PC-3 (cell line): ENCODE measurements around the gene SOBP. TPM values are rescaled to one million over a fixed set of nuclear protein-coding genes. Genes with fewer than 3 reads are reported as not detected.

Source experiments
- ATAC-seq: fragments of 200-7000 bp; cut with Tn5 transposase; 2 replicates; pipeline ENCODE4 v1.9.1; 2020; ENCODE audit warnings: mild to moderate bottlenecking, moderate library complexity
- BruUV-seq: library from RNA; stranded (reverse); fragments of 400-500 nt; replicated peaks from 2 replicates; lab custom pipeline; 2021; lab: Mats Ljungman, UMichigan
- CTCF ChIA-PET: fragments of 300-600 bp; sonication (Branson Sonifier 250); formaldehyde crosslinking; loops from one replicate; lab custom pipeline; 2022; ENCODE audit warnings: antibody characterized with exemption; lab: Charles Lee
- POLR2A ChIA-PET: fragments of 300-600 bp; sonication (Branson Sonifier 250); formaldehyde crosslinking; loops from one replicate; lab custom pipeline; 2022; ENCODE audit warnings: antibody characterized with exemption; ENCODE audit not compliant: unreplicated experiment; lab: Charles Lee
- DNase-seq: peaks from one replicate; pipeline ENCODE4 v3.0.0-alpha.2; 2015
- H2AFZ ChIP-seq: fragments of 300-600 bp; sonication (generic); 2 replicates; pipeline ENCODE4 v1.6.0; 2016; ENCODE audit warnings: antibody characterized with exemption, low read length
- H3F3A ChIP-seq: fragments of 300-600 bp; sonication (generic); one replicate; pipeline ENCODE4 v1.6.0; 2017; ENCODE audit warnings: antibody characterized with exemption, low read length, control low read depth, mild to moderate bottlenecking; ENCODE audit not compliant: unreplicated experiment
- H3K27ac ChIP-seq: fragments of 300-600 bp; sonication (generic); 2 replicates; pipeline ENCODE4 v1.5.1; 2016; ENCODE audit warnings: mild to moderate bottlenecking, low read length
- H3K27me3 ChIP-seq: fragments of 300-600 bp; sonication (generic); 2 replicates; pipeline ENCODE4 v1.6.1; 2016; ENCODE audit warnings: low read length, mixed read lengths
- H3K36me3 ChIP-seq: fragments of 300-600 bp; sonication (generic); 2 replicates; pipeline ENCODE4 v1.6.1; 2016; ENCODE audit warnings: low read depth, mixed run types, low read length, mixed read lengths
- H3K4me1 ChIP-seq: fragments of 300-600 bp; sonication (generic); 2 replicates; pipeline ENCODE4 v1.5.1; 2016; ENCODE audit warnings: low read length; ENCODE audit not compliant: insufficient read depth
- H3K4me2 ChIP-seq: fragments of 300-600 bp; sonication (generic); 2 replicates; pipeline ENCODE4 v1.6.0; 2016; ENCODE audit warnings: low read length
- H3K4me3 ChIP-seq: fragments of 300-600 bp; sonication (generic); 2 replicates; pipeline ENCODE4 v1.5.1; 2016; ENCODE audit warnings: mild to moderate bottlenecking, low read length, mixed read lengths
- H3K79me2 ChIP-seq: fragments of 300-600 bp; sonication (generic); 2 replicates; pipeline ENCODE4 v1.6.1; 2017; ENCODE audit warnings: low read length, mixed read lengths
- H3K9ac ChIP-seq: fragments of 300-600 bp; sonication (generic); 2 replicates; pipeline ENCODE4 v1.6.0; 2016; ENCODE audit warnings: mild to moderate bottlenecking, low read length
- H3K9me2 ChIP-seq: fragments of 300-600 bp; sonication (generic); replicated peaks from 2 replicates; pipeline ENCODE4 v1.6.1; 2016; ENCODE audit warnings: mixed run types, low read length, mixed read lengths
- H3K9me3 ChIP-seq: fragments of 300-600 bp; sonication (generic); 2 replicates; pipeline ENCODE4 v1.6.1; 2016; ENCODE audit warnings: low read length, mixed read lengths
- H4K20me1 ChIP-seq: fragments of 300-600 bp; sonication (generic); 2 replicates; pipeline ENCODE4 v1.6.1; 2016; ENCODE audit warnings: low read length, mixed read lengths
- EZH2 ChIP-seq: fragments of 300-600 bp; sonication (generic); IDR thresholded peaks from one replicate; pipeline ENCODE4 v1.6.1; 2017; ENCODE audit warnings: antibody characterized with exemption, mild to moderate bottlenecking, low read length; ENCODE audit not compliant: unreplicated experiment
- EZH2phosphoT487 ChIP-seq: fragments of 300-600 bp; sonication (generic); IDR thresholded peaks from 2 replicates; pipeline ENCODE4 v1.6.1; 2018; ENCODE audit warnings: mild to moderate bottlenecking, antibody characterized with exemption, low read length, borderline replicate concordance
- intact Hi-C: fragments of 100-400 bp; cut with micrococcal nuclease; formaldehyde crosslinking; loops from 2 replicates; pipeline ENCODE4 v1.9.0; 2023
- total RNA-seq: library from RNA; depleted of rRNA; stranded (reverse); fragments of >200 nt; gene quantifications from 2 replicates; pipeline ENCODE4 v1.2.3, GENCODE V29; 2014
- TF ChIP-seq, protein P1 (sequence below): fragments of 300-600 bp; sonication (generic); conservative IDR thresholded peaks from 2 replicates; pipeline ENCODE4 v1.5.1; 2017; ENCODE audit warnings: antibody characterized with exemption, low read depth, mild to moderate bottlenecking, low read length

Gene SOBP
- total RNA-seq, 1 experiment from 2014 or later, result 0.15 TPM

DNA sequence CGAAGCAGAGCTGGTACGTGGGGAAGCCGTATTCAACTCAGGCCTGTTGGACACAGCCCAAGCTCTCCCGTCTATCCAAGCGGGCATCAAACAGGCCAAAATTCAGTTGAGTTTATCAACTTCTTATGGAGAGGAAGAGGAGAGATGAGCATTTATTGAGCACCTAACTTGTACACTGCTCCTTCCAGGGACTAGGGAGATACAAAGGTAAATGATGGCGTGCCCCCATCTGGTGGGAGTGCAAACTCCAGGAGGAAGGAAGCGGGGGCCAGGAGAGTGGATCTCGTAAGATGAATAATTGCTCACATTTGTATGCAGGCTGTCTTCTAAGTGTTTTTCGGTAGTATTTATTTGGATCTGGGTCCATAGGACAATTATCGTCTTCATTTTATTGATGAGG lies 146.6 kb downstream of the SOBP start:
- Histone ChIP-seq H3K9ac (no peak overlapping the region), H3K27me3 (no peaks in the 10 kb centered on the region), H3K27ac (no peak overlapping the region), H3K4me2 (no peak overlapping the region), H3K36me3 (no peaks in the 10 kb centered on the region), H3K4me1 (no peaks in the 10 kb centered on the region), H3K4me3 (no peak overlapping the region), H2AFZ (no peak overlapping the region), H3F3A (no peaks in the 10 kb centered on the region), H3K9me2 (no peaks in the 10 kb centered on the region), H4K20me1 (no peaks in the 10 kb centered on the region), H3K79me2 (no peaks in the 10 kb centered on the region), H3K9me3 (no peaks in the 10 kb centered on the region)
- ChIA-PET POLR2A (no interaction called here), CTCF (no interaction called here)
- TF ChIP-seq, protein P1, sequence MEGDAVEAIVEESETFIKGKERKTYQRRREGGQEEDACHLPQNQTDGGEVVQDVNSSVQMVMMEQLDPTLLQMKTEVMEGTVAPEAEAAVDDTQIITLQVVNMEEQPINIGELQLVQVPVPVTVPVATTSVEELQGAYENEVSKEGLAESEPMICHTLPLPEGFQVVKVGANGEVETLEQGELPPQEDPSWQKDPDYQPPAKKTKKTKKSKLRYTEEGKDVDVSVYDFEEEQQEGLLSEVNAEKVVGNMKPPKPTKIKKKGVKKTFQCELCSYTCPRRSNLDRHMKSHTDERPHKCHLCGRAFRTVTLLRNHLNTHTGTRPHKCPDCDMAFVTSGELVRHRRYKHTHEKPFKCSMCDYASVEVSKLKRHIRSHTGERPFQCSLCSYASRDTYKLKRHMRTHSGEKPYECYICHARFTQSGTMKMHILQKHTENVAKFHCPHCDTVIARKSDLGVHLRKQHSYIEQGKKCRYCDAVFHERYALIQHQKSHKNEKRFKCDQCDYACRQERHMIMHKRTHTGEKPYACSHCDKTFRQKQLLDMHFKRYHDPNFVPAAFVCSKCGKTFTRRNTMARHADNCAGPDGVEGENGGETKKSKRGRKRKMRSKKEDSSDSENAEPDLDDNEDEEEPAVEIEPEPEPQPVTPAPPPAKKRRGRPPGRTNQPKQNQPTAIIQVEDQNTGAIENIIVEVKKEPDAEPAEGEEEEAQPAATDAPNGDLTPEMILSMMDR, result 0 out of 2 replicates have a peak, but pooled peaks have one; percentile 9
- no peak for TF ChIP-seq EZH2
- TF ChIP-seq EZH2phosphoT487, result no peak
- ATAC-seq (no peak), DNase-seq (no peak)
- intact Hi-C loops, result no loop called here
- BruUV-seq, result no TSS peak

- ChIA-PET CTCF (no interaction called here), POLR2A (interaction anchor here (0.7 kb wide), 1 partner anchor 128 kb away, joined by 5 read pairs; no protein-coding TSS in a partner anchor)
- intact Hi-C loops, result no loop called here
- TF ChIP-seq EZH2phosphoT487, result no peak
- no peak for TF ChIP-seq EZH2
- TF ChIP-seq, protein P1, result no peak
- Histone ChIP-seq H3K9ac (no peak overlapping the region), H3K27ac (no peak overlapping the region), H3K36me3 (no peaks in the 10 kb centered on the region), H2AFZ (no peak overlapping the region), H3F3A (no peaks in the 10 kb centered on the region), H3K79me2 (no peaks in the 10 kb centered on the region), H4K20me1 (no peaks in the 10 kb centered on the region), H3K9me3 (no peaks in the 10 kb centered on the region), H3K4me2 (no peak overlapping the region), H3K9me2 (no peaks in the 10 kb centered on the region), H3K4me3 (no peak overlapping the region), H3K27me3 (no peaks in the 10 kb centered on the region), H3K4me1 (no peaks in the 10 kb centered on the region)
- DNase-seq (no peak), ATAC-seq (no peak)
- no TSS peak for BruUV-seq
Measured at GRCh38 chr6:107637316-107638315, 147.7 kb downstream of the SOBP start.

DNA sequence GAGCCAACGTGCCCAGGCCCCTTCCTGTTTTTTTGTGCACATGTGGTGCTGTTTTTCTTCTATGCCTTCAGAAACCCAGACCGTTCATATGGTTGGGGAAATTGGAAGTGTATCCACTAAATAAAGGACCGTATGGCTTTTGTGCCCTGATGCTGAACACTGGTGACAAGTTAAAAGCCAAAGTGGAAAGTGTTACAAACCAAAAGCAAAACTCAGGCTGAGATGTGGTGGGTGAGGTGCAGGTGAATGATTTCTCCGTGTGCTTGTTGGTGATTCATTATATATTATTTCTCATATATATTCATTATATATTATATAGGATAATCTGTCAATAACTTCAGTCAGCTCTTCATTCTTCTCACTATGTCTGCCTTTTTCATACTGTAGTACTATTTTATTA lies 148.6 kb downstream of the SOBP start:
- no peak overlapping the region for H3K4me3 ChIP-seq
- no peaks in the 10 kb centered on the region for H3K9me2 ChIP-seq
- H3K9ac ChIP-seq, result no peak overlapping the region
- DNase-seq (no peak), ATAC-seq (no peak)
- ChIA-PET CTCF (no interaction called here), POLR2A (no interaction called here)
- H2AFZ ChIP-seq, result no peak overlapping the region
- H3K9me3 ChIP-seq, result no peaks in the 10 kb centered on the region
- no peaks in the 10 kb centered on the region for H4K20me1 ChIP-seq
- no TSS peak for BruUV-seq
- TF ChIP-seq EZH2 (no peak), EZH2phosphoT487 (no peak)
- TF ChIP-seq, protein P1, result no peak
- H3K36me3 ChIP-seq, result no peaks in the 10 kb centered on the region
- intact Hi-C loops, result no loop called here
- H3F3A ChIP-seq, result no peaks in the 10 kb centered on the region
- no peaks in the 10 kb centered on the region for H3K4me1 ChIP-seq
- H3K27ac ChIP-seq, result no peak overlapping the region
- no peak overlapping the region for H3K4me2 ChIP-seq
- no peaks in the 10 kb centered on the region for H3K79me2 ChIP-seq
- H3K27me3 ChIP-seq, result no peaks in the 10 kb centered on the region
